H9 (cell line): ENCODE results near the gene EPHA1. TPM values are rescaled to one million over a fixed set of nuclear protein-coding genes. Genes with fewer than 3 reads are reported as not detected.

ENCODE experiments used
- DNase-seq: peaks from one replicate; pipeline ENCODE4 v3.0.0-alpha.2; 2017
- H2AFZ ChIP-seq: one replicate; pipeline ENCODE4 v1.6.1; 2013; ENCODE audit warnings: mild to moderate bottlenecking, low read length, control low read depth, moderate library complexity
- H2AK5ac ChIP-seq: 2 replicates; pipeline ENCODE4 v1.6.1; 2013; ENCODE audit warnings: low read length, control low read depth, mixed read lengths; ENCODE audit not compliant: insufficient read length
- H2BK120ac ChIP-seq: one replicate; pipeline ENCODE4 v1.6.1; 2013; ENCODE audit warnings: low read depth, mild to moderate bottlenecking, low read length, control low read depth, inconsistent platforms; ENCODE audit not compliant: poor library complexity, severe bottlenecking
- H2BK12ac ChIP-seq: 2 replicates; pipeline ENCODE4 v1.6.1; 2013; ENCODE audit warnings: low read length, control low read depth, mixed read lengths, low read depth; ENCODE audit not compliant: insufficient read length
- H2BK15ac ChIP-seq: 2 replicates; pipeline ENCODE4 v1.6.1; 2013; ENCODE audit warnings: low read depth, low read length, control low read depth
- H2BK20ac ChIP-seq: one replicate; pipeline ENCODE4 v1.6.1; 2013; ENCODE audit warnings: low read depth, mild to moderate bottlenecking, low read length, control low read depth, inconsistent platforms; ENCODE audit not compliant: poor library complexity, severe bottlenecking
- H2BK5ac ChIP-seq: 2 replicates; pipeline ENCODE4 v1.6.1; 2013; ENCODE audit warnings: low read length, control low read depth, mixed read lengths; ENCODE audit not compliant: insufficient read length
- H3K14ac ChIP-seq: 2 replicates; pipeline ENCODE4 v1.6.1; 2013; ENCODE audit warnings: low read length, control low read depth; ENCODE audit not compliant: insufficient read depth
- H3K18ac ChIP-seq: 2 replicates; pipeline ENCODE4 v1.6.1; 2013; ENCODE audit warnings: low read depth, mild to moderate bottlenecking, mixed read lengths, low read length, control low read depth; ENCODE audit not compliant: insufficient read length
- H3K23ac ChIP-seq: 2 replicates; pipeline ENCODE4 v1.6.1; 2013; ENCODE audit warnings: low read length, control low read depth, mixed read lengths, low read depth; ENCODE audit not compliant: insufficient read length
- H3K23me2 ChIP-seq: 2 replicates; pipeline ENCODE4 v1.6.1; 2013; ENCODE audit warnings: low read depth, mild to moderate bottlenecking, mixed read lengths, low read length, control low read depth; ENCODE audit not compliant: insufficient read length, poor library complexity, severe bottlenecking
- H3K27ac ChIP-seq: 2 replicates; pipeline ENCODE4 v1.5.1; 2013; ENCODE audit warnings: low read length, control low read depth, mixed read lengths, low read depth; ENCODE audit not compliant: insufficient read length
- H3K27me3 ChIP-seq: 2 replicates; pipeline ENCODE4 v1.6.1; 2013; ENCODE audit warnings: low read length, control low read depth, inconsistent platforms; ENCODE audit not compliant: insufficient read depth
- H3K4ac ChIP-seq: 2 replicates; pipeline ENCODE4 v1.6.1; 2013; ENCODE audit warnings: low read depth, mild to moderate bottlenecking, control low read depth, inconsistent platforms, low read length, moderate library complexity
- H3K4me1 ChIP-seq: 2 replicates; pipeline ENCODE4 v1.6.1; 2013; ENCODE audit warnings: low read length, control low read depth, inconsistent platforms; ENCODE audit not compliant: insufficient read depth
- H3K4me2 ChIP-seq: 2 replicates; pipeline ENCODE4 v1.6.1; 2013; ENCODE audit warnings: low read length, control low read depth, mixed read lengths; ENCODE audit not compliant: insufficient read length, insufficient read depth
- H3K56ac ChIP-seq: 2 replicates; pipeline ENCODE4 v1.6.1; 2013; ENCODE audit warnings: low read depth, mild to moderate bottlenecking, mixed read lengths, low read length, control low read depth; ENCODE audit not compliant: insufficient read length
- H3K79me1 ChIP-seq: 2 replicates; pipeline ENCODE4 v1.6.1; 2013; ENCODE audit warnings: low read depth, mild to moderate bottlenecking, moderate library complexity, low read length, control low read depth, inconsistent platforms; ENCODE audit not compliant: insufficient read depth, poor library complexity, severe bottlenecking
- H3K79me2 ChIP-seq: 2 replicates; pipeline ENCODE4 v1.6.1; 2013; ENCODE audit warnings: low read length, control low read depth, inconsistent platforms; ENCODE audit not compliant: insufficient read depth
- H3K9ac ChIP-seq: 2 replicates; pipeline ENCODE4 v1.6.1; 2013; ENCODE audit warnings: low read length, control low read depth, mixed read lengths; ENCODE audit not compliant: insufficient read length; ENCODE audit errors: extremely low read depth
- H3K9me3 ChIP-seq: one replicate; pipeline ENCODE4 v1.6.1; 2013; ENCODE audit warnings: low read depth, low read length, inconsistent platforms; ENCODE audit not compliant: control insufficient read depth
- H3T11ph ChIP-seq: one replicate; pipeline ENCODE4 v1.6.1; 2013; ENCODE audit warnings: mild to moderate bottlenecking, low read length, control low read depth, inconsistent platforms
- H4K20me1 ChIP-seq: one replicate; pipeline ENCODE4 v1.6.1; 2013; ENCODE audit not compliant: control insufficient read depth, insufficient read length, insufficient read depth
- H4K5ac ChIP-seq: 2 replicates; pipeline ENCODE4 v1.6.1; 2013; ENCODE audit warnings: low read depth, mild to moderate bottlenecking, mixed read lengths, low read length, control low read depth; ENCODE audit not compliant: insufficient read length
- H4K8ac ChIP-seq: replicated peaks from 2 replicates; pipeline ENCODE4 v1.6.1; 2013; ENCODE audit warnings: low read length, control low read depth, mixed read lengths, low read depth; ENCODE audit not compliant: insufficient read length
- H4K91ac ChIP-seq: 2 replicates; pipeline ENCODE4 v1.6.1; 2013; ENCODE audit warnings: low read depth, mild to moderate bottlenecking, moderate library complexity, mixed read lengths, low read length, control low read depth; ENCODE audit not compliant: insufficient read length
- H3K27ac Mint-ChIP-seq, 3 experiments: 2 replicates in 2 of 3; 3 replicates in 1 of 3; pipeline ENCODE4 v1.8.0; 2020 to 2021; ENCODE audit warnings: mixed read lengths in 3 of 3, mild to moderate bottlenecking in 1 of 3, moderate library complexity in 1 of 3
- H3K27me3 Mint-ChIP-seq: 2 replicates; pipeline ENCODE4 v1.8.0; 2021; ENCODE audit warnings: low read depth, mild to moderate bottlenecking, moderate library complexity, mixed read lengths
- H3K36me3 Mint-ChIP-seq, 3 experiments: 2 replicates in 2 of 3; 3 replicates in 1 of 3; pipeline ENCODE4 v1.8.0; 2020 to 2021; ENCODE audit warnings: low read depth in 3 of 3, mixed read lengths in 3 of 3; ENCODE audit not compliant: insufficient read depth in 1 of 3
- H3K4me1 Mint-ChIP-seq, 2 experiments: 2 replicates each; pipeline ENCODE4 v1.8.0; 2020; ENCODE audit warnings: mixed read lengths in 2 of 2
- H3K4me3 Mint-ChIP-seq, 2 experiments: 2 replicates in 1 of 2; 3 replicates in 1 of 2; pipeline ENCODE4 v1.8.0; 2020 to 2021; ENCODE audit warnings: mild to moderate bottlenecking in 2 of 2, mixed read lengths in 2 of 2, moderate library complexity in 1 of 2
- H3K9me3 Mint-ChIP-seq, 2 experiments: 2 replicates in 1 of 2; 3 replicates in 1 of 2; pipeline ENCODE4 v1.8.0; 2020; ENCODE audit warnings: mild to moderate bottlenecking in 2 of 2, mixed read lengths in 2 of 2, moderate library complexity in 1 of 2
- WGBS: extraction: QIAGEN DNeasy Blood & Tissue Kit; methylation state at CpG from one replicate; pipeline ENCODE4 v1.1.7; 2013; ENCODE audit warnings: missing lambda C conversion rate, low lambda C conversion rate, mixed read lengths; ENCODE audit not compliant: insufficient read length; ENCODE audit errors: extremely low coverage; 5-methylcytosine and 5-hydroxymethylcytosine counted together
- total RNA-seq: library from RNA; stranded (reverse); gene quantifications from 2 replicates; pipeline ENCODE4 v1.2.1, GENCODE V29; 2021
- TF ChIP-seq, protein P1 (sequence below): fragments of 200-600 bp; sonication (generic); conservative IDR thresholded peaks from 3 replicates; pipeline ENCODE4 v1.8.0; 2021; ENCODE audit warnings: antibody characterized with exemption, mild to moderate bottlenecking

Gene EPHA1
- total RNA-seq, 1 experiment from 2014 or later, result 109 TPM

DNA sequence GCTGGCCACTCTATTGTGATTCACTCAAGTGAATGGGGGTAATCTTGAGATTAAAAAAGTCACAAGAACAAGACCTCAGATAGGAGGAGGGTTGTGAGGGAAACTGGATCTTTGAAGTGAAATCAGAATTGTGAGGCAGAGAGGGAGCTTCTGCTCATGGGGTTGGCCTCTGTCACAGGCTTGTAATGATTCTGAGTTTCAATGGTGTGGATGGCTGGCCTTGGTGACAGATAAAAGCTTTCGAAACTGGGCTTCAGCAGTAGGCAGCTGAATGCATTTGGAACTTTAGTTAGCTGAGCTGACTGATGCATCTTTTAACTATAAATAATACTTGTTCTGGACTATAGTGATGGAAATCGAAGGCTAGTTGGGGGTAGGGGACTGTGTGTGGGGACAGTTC is 46.8 kb upstream of the EPHA1 start:
- TF ChIP-seq, protein P1, sequence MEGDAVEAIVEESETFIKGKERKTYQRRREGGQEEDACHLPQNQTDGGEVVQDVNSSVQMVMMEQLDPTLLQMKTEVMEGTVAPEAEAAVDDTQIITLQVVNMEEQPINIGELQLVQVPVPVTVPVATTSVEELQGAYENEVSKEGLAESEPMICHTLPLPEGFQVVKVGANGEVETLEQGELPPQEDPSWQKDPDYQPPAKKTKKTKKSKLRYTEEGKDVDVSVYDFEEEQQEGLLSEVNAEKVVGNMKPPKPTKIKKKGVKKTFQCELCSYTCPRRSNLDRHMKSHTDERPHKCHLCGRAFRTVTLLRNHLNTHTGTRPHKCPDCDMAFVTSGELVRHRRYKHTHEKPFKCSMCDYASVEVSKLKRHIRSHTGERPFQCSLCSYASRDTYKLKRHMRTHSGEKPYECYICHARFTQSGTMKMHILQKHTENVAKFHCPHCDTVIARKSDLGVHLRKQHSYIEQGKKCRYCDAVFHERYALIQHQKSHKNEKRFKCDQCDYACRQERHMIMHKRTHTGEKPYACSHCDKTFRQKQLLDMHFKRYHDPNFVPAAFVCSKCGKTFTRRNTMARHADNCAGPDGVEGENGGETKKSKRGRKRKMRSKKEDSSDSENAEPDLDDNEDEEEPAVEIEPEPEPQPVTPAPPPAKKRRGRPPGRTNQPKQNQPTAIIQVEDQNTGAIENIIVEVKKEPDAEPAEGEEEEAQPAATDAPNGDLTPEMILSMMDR, result no peak
- Mint-ChIP-seq H3K27ac (no peak overlapping the region), H3K4me3 (no peak overlapping the region), H3K9me3 (peaks cover 0 to 1% of the 10 kb centered on the region in 2 experiments; a peak in 2 of 5 replicates), H3K36me3 (peaks cover 0 to 2% (median under 1%) of the 10 kb centered on the region in 3 experiments; a peak in 4 of 7 replicates), H3K4me1 (peaks cover 4% of the 10 kb centered on the region in 2 experiments; a peak in 2 of 4 replicates), H3K27me3 (no peaks in the 10 kb centered on the region; the same call in 1 of the 2 replicates)
- H2AFZ ChIP-seq, result no peak overlapping the region
- H4K5ac ChIP-seq, result no peak overlapping the region
- no peak overlapping the region for H2BK5ac ChIP-seq
- H4K8ac ChIP-seq, result no peak overlapping the region
- no peaks in the 10 kb centered on the region for H3K23me2 ChIP-seq
- no peak overlapping the region for H3K4me2 ChIP-seq
- no peak overlapping the region for H2BK15ac ChIP-seq
- H3K23ac ChIP-seq, result no peak overlapping the region
- H3K79me1 ChIP-seq, result no peaks in the 10 kb centered on the region
- no peaks in the 10 kb centered on the region for H4K20me1 ChIP-seq
- H2BK120ac ChIP-seq, result no peak overlapping the region
- H3K79me2 ChIP-seq, result no peaks in the 10 kb centered on the region
- no CpG with 5 or more reads among the region's 2 CpGs for WGBS
- H4K91ac ChIP-seq, result no peak overlapping the region
- no peak overlapping the region for H3K56ac ChIP-seq
- H3K9ac ChIP-seq, result no peak overlapping the region
- no peak overlapping the region for H3K14ac ChIP-seq
- no peak overlapping the region for H3K27ac ChIP-seq
- DNase-seq, result no peak
- no peak overlapping the region for H2BK20ac ChIP-seq
- H3K27me3 ChIP-seq, result no peaks in the 10 kb centered on the region
- H2AK5ac ChIP-seq, result no peak overlapping the region
- no peak overlapping the region for H3T11ph ChIP-seq
- no peaks in the 10 kb centered on the region for H3K9me3 ChIP-seq
- H3K4me1 ChIP-seq, result no peaks in the 10 kb centered on the region
- H3K18ac ChIP-seq, result no peak overlapping the region
- H2BK12ac ChIP-seq, result no peak overlapping the region
- no peak overlapping the region for H3K4ac ChIP-seq
